H1 (cell line): ENCODE results near the gene OR6C65. TPM values are rescaled to one million over a fixed set of nuclear protein-coding genes. Genes with fewer than 3 reads are reported as not detected.
"Not testable (repeated sequence)": the region's sequence is repeated elsewhere in the genome, so short reads cannot be mapped to it uniquely, and the experiment has no call there.

ENCODE experiments used
- CTCF ChIA-PET: fragments of 300-600 bp; sonication (Branson Sonifier 250); formaldehyde crosslinking; loops from one replicate; lab custom pipeline; 2021; ENCODE audit not compliant: partially characterized antibody; lab: Charles Lee
- POLR2A ChIA-PET: fragments of 300-600 bp; sonication (Branson Sonifier 250); formaldehyde crosslinking; loops from one replicate; lab custom pipeline; 2021; ENCODE audit warnings: inconsistent platforms; ENCODE audit not compliant: partially characterized antibody; lab: Charles Lee
- DNase-seq, 2 experiments: peaks; one replicate each; pipeline versions ENCODE4 v3.0.0 to v3.0.0-alpha.2; 2010 to 2022; ENCODE audit warnings: low spot score in 2 of 2, low read depth in 1 of 2, mixed read lengths in 1 of 2
- FAIRE-seq: peaks from 2 replicates; lab custom pipeline; 2011; peaks lifted over from hg19 to GRCh38; lab: Jason Lieb, UNC
- H2AFZ ChIP-seq: 2 replicates; pipeline ENCODE4 v1.8.1; 2012; ENCODE audit warnings: low read length, inconsistent platforms
- H2AK5ac ChIP-seq: 2 replicates; pipeline ENCODE4 v1.6.1; 2013; ENCODE audit warnings: low read depth, low read length
- H2BK120ac ChIP-seq: replicated peaks from 2 replicates; pipeline ENCODE3; 2013; ENCODE audit warnings: low read depth, low read length, inconsistent platforms
- H2BK12ac ChIP-seq: 2 replicates; pipeline ENCODE4 v1.6.1; 2013; ENCODE audit warnings: low read depth, low read length
- H2BK15ac ChIP-seq: 2 replicates; pipeline ENCODE4 v1.6.1; 2013; ENCODE audit warnings: low read length
- H2BK20ac ChIP-seq: 2 replicates; pipeline ENCODE4 v1.6.1; 2013; ENCODE audit warnings: low read length
- H2BK5ac ChIP-seq: 2 replicates; pipeline ENCODE4 v1.6.1; 2013; ENCODE audit warnings: low read depth, low read length
- H3K14ac ChIP-seq: 2 replicates; pipeline ENCODE4 v1.6.1; 2013; ENCODE audit warnings: inconsistent platforms; ENCODE audit not compliant: insufficient read length
- H3K18ac ChIP-seq: 2 replicates; pipeline ENCODE4 v1.6.1; 2013; ENCODE audit warnings: low read length; ENCODE audit errors: extremely low read depth
- H3K23ac ChIP-seq: 2 replicates; pipeline ENCODE4 v1.6.1; 2013; ENCODE audit warnings: inconsistent platforms; ENCODE audit not compliant: insufficient read length
- H3K23me2 ChIP-seq: 2 replicates; pipeline ENCODE4 v1.6.1; 2013; ENCODE audit warnings: low read depth, low read length
- H3K27ac ChIP-seq: 2 replicates; pipeline ENCODE4 v1.6.1; 2011; ENCODE audit warnings: low read depth, low read length, inconsistent platforms
- H3K27me3 ChIP-seq, 4 experiments: replicated peaks in 1 of 4; 1 replicate in 1 of 4; 2 replicates in 3 of 4; pipeline versions ENCODE4 v1.6.1 to v1.8.1; 2011 to 2013; ENCODE audit warnings: low read length in 3 of 4, mild to moderate bottlenecking in 3 of 4, inconsistent platforms in 2 of 4, mixed read lengths in 2 of 4, moderate library complexity in 1 of 4; ENCODE audit not compliant: control insufficient read depth in 3 of 4, insufficient read depth in 3 of 4; ENCODE audit errors: extremely low read depth in 1 of 4
- H3K36me3 ChIP-seq, 4 experiments: 2 replicates each; pipeline versions ENCODE4 v1.6.1 to v1.8.1; 2011 to 2013; ENCODE audit warnings: mild to moderate bottlenecking in 4 of 4, low read length in 3 of 4, moderate library complexity in 2 of 4, control low read depth in 1 of 4, inconsistent platforms in 1 of 4; ENCODE audit not compliant: insufficient read depth in 4 of 4, control insufficient read depth in 2 of 4
- H3K4ac ChIP-seq: replicated peaks from 2 replicates; pipeline ENCODE3; 2013; ENCODE audit warnings: low read length, low read depth, mixed read lengths, inconsistent platforms; ENCODE audit not compliant: insufficient read length
- H3K4me1 ChIP-seq, 4 experiments: replicated peaks in 1 of 4; 1 replicate in 1 of 4; 2 replicates in 3 of 4; pipeline versions ENCODE4 v1.6.1 to v1.8.1; 2011 to 2013; ENCODE audit warnings: low read length in 3 of 4, inconsistent platforms in 2 of 4, mixed read lengths in 1 of 4; ENCODE audit not compliant: insufficient read depth in 4 of 4, control insufficient read depth in 3 of 4
- H3K4me2 ChIP-seq, 2 experiments: 2 replicates each; pipeline versions ENCODE4 v1.6.1 to v1.8.1; 2011 to 2013; ENCODE audit warnings: low read depth in 2 of 2, low read length in 2 of 2, control low read depth in 1 of 2, inconsistent platforms in 1 of 2, mild to moderate bottlenecking in 1 of 2; ENCODE audit not compliant: insufficient read depth in 1 of 2
- H3K4me3 ChIP-seq, 4 experiments: fragments of 200-600, 300-600 bp in 1 of 4; sonication (generic), shearing (Covaris generic), sonication (Bioruptor Twin) in 1 of 4; 2 replicates each; pipeline versions ENCODE4 v1.5.1 to v1.8.1; 2011 to 2016; ENCODE audit warnings: low read length in 4 of 4, low read depth in 3 of 4, control low read depth in 2 of 4, inconsistent platforms in 2 of 4, mild to moderate bottlenecking in 2 of 4, mixed read lengths in 1 of 4, moderate library complexity in 1 of 4; ENCODE audit not compliant: insufficient read depth in 2 of 4; ENCODE audit errors: extremely low read depth in 1 of 4
- H3K56ac ChIP-seq: replicated peaks from 2 replicates; pipeline ENCODE3; 2013; ENCODE audit warnings: low read depth, mild to moderate bottlenecking, mixed read lengths, low read length, inconsistent platforms; ENCODE audit not compliant: insufficient read length
- H3K79me1 ChIP-seq: 2 replicates; pipeline ENCODE4 v1.6.1; 2013; ENCODE audit warnings: low read depth, low read length, control low read depth
- H3K79me2 ChIP-seq, 2 experiments: 2 replicates each; pipeline versions ENCODE4 v1.6.1 to v1.8.1; 2012 to 2013; ENCODE audit warnings: low read length in 2 of 2, mild to moderate bottlenecking in 2 of 2, inconsistent platforms in 1 of 2; ENCODE audit not compliant: insufficient read depth in 2 of 2, control insufficient read depth in 1 of 2
- H3K9ac ChIP-seq, 4 experiments: replicated peaks in 1 of 4; 1 replicate in 1 of 4; 2 replicates in 3 of 4; pipeline versions ENCODE4 v1.6.1 to v1.8.1; 2011 to 2013; ENCODE audit warnings: low read depth in 3 of 4, low read length in 3 of 4, control low read depth in 2 of 4, mild to moderate bottlenecking in 2 of 4, moderate library complexity in 2 of 4, inconsistent platforms in 1 of 4; ENCODE audit errors: extremely low read depth in 1 of 4
- H3K9me3 ChIP-seq, 2 experiments: 2 replicates each; pipeline versions ENCODE4 v1.6.1 to v1.8.1; 2012 to 2013; ENCODE audit warnings: mild to moderate bottlenecking in 2 of 2, moderate library complexity in 2 of 2, control low read depth in 1 of 2, inconsistent platforms in 1 of 2, low read depth in 1 of 2, low read length in 1 of 2, mixed read lengths in 1 of 2; ENCODE audit not compliant: insufficient read depth in 2 of 2
- H4K20me1 ChIP-seq, 2 experiments: replicated peaks in 1 of 2; 2 replicates each; pipeline versions ENCODE3 to v1.8.1; 2011 to 2013; ENCODE audit warnings: inconsistent platforms in 2 of 2, low read length in 2 of 2, mild to moderate bottlenecking in 1 of 2; ENCODE audit not compliant: insufficient read depth in 2 of 2, control insufficient read depth in 1 of 2
- H4K5ac ChIP-seq: 2 replicates; pipeline ENCODE4 v1.6.1; 2013; ENCODE audit warnings: low read length, low read depth, mixed read lengths, inconsistent platforms; ENCODE audit not compliant: insufficient read length
- H4K8ac ChIP-seq: 2 replicates; pipeline ENCODE4 v1.8.0; 2013; ENCODE audit warnings: mild to moderate bottlenecking, moderate library complexity, low read length, inconsistent platforms; ENCODE audit not compliant: insufficient read depth; ENCODE audit errors: extremely low read depth
- H4K91ac ChIP-seq: replicated peaks from 2 replicates; pipeline ENCODE3; 2013; ENCODE audit warnings: low read length, mixed read lengths, inconsistent platforms; ENCODE audit not compliant: insufficient read length
- RAD21 ChIP-seq, 2 experiments: IDR thresholded peaks in 1 of 2; conservative IDR thresholded peaks in 1 of 2; 2 replicates each; pipeline ENCODE4 v1.6.1; 2011; ENCODE audit warnings: low read depth in 2 of 2, low read length in 2 of 2, improper control_type of control experiment in 1 of 2, inconsistent platforms in 1 of 2, mild to moderate bottlenecking in 1 of 2, moderate library complexity in 1 of 2
- WGBS, 2 experiments: shearing (Covaris generic) in 1 of 2; methylation state at CpG; one replicate each; pipeline versions ENCODE4 v1.1.6 to v1.1.7; 2013 to 2015; ENCODE audit warnings: low lambda C conversion rate in 2 of 2, mixed read lengths in 2 of 2, inconsistent platforms in 1 of 2, low coverage in 1 of 2, missing lambda C conversion rate in 1 of 2; ENCODE audit not compliant: insufficient replicate concordance in 2 of 2, insufficient coverage in 1 of 2, insufficient read length in 1 of 2; ENCODE audit errors: extremely low coverage in 1 of 2, missing lambda C conversion rate in 1 of 2; 5-methylcytosine and 5-hydroxymethylcytosine counted together
- polyA plus RNA-seq, 7 experiments: library from polyadenylated mRNA; depleted of rRNA in 3 of 7; stranded (reverse) in 5 of 7; unstranded in 2 of 7; fragments of >200 nt in 5 of 7; fragments of 200-250 nt in 2 of 7; gene quantifications; 1 replicate in 5 of 7; 2 replicates in 1 of 7; 4 replicates in 1 of 7; pipeline versions ENCODE4 v1.2.1 to v1.2.3, GENCODE V29; 2011 to 2013; ENCODE audit warnings: missing spikeins in 2 of 7, mixed read lengths in 2 of 7
- total RNA-seq: library from RNA; stranded (reverse); fragmentation: NEBNext Ultra II Directional; extraction: Animal tissue kit (Norgen Biotek cat#: 25700); gene quantifications from 2 replicates; pipeline ENCODE4 v1.2.1, GENCODE V29; 2021

The OR6C65 gene
- total and polyA plus RNA-seq, 2 of the 8 experiments (the other 6 are each of a cell fraction or from before 2014, with no cell fraction given), result not detected

GRCh38 chr12:55413498-55414388, 13.4 kb downstream of the OR6C65 start:
- FAIRE-seq, H3K79me2 ChIP-seq, H3K4me3 ChIP-seq, H2AFZ ChIP-seq, H2AK5ac ChIP-seq, H3K79me1 ChIP-seq, H3K27ac ChIP-seq, H3K23me2 ChIP-seq, H2BK15ac ChIP-seq, POLR2A ChIA-PET, H4K91ac ChIP-seq, H3K4ac ChIP-seq, H3K56ac ChIP-seq, H3K23ac ChIP-seq, H3K14ac ChIP-seq, H3K9ac ChIP-seq, CTCF ChIA-PET, H4K5ac ChIP-seq, H4K8ac ChIP-seq, H3K4me2 ChIP-seq, H3K18ac ChIP-seq: not testable (repeated sequence)
- TF ChIP-seq RAD21 (IDR thresholded peaks at IDR 0.05 in 1 of 2, conservative IDR thresholded peaks at IDR 0.05 in 1 of 2; ENCODE audit: low read depth in 2 of 2, low read length in 2 of 2), result peak; percentile 5 to 33; a peak in 3 of 4 replicates
- TF ChIP-seq, all 59 proteins: peak for 1; not testable (repeated sequence) for 58
- DNase-seq, H3K9me3 ChIP-seq, H3K36me3 ChIP-seq, H2BK5ac ChIP-seq, H2BK20ac ChIP-seq, H3K4me1 ChIP-seq, H2BK12ac ChIP-seq, H4K20me1 ChIP-seq, H3K27me3 ChIP-seq, H2BK120ac ChIP-seq: not testable (repeated sequence)
- WGBS, 2 experiments, result 94% methylated on average over 5 of the region's 6 CpGs; no CpG with 5 or more reads in 1 of the 2 experiments
